Erythroblast (primary cell): ENCODE measurements around the gene NAPEPLD.

Experiments used
- GATA1 ChIP-seq: IDR thresholded peaks from 2 replicates; pipeline ENCODE4 v1.6.1; 2011; ENCODE audit warnings: low read depth, mild to moderate bottlenecking, control low read depth, low read length, moderate library complexity
- POLR2A ChIP-seq: IDR thresholded peaks from 2 replicates; pipeline ENCODE4 v1.6.1; 2011; ENCODE audit warnings: mild to moderate bottlenecking, low read length

- no peak for TF ChIP-seq POLR2A
- no peak for TF ChIP-seq GATA1
Observed at GRCh38 chr7:103117465-103117864, 31.4 kb downstream of the NAPEPLD start.
